ENCODE data around the gene BAK1. TPM values are rescaled to one million over a fixed set of nuclear protein-coding genes. Genes with fewer than 3 reads are reported as not detected.
"Not testable (repeated sequence)": the region's sequence is repeated elsewhere in the genome, so short reads cannot be mapped to it uniquely, and the experiment has no call there.

BAK1 gene
- total RNA-seq, 1 experiment from 2014 or later = 31.5 TPM

DNA sequence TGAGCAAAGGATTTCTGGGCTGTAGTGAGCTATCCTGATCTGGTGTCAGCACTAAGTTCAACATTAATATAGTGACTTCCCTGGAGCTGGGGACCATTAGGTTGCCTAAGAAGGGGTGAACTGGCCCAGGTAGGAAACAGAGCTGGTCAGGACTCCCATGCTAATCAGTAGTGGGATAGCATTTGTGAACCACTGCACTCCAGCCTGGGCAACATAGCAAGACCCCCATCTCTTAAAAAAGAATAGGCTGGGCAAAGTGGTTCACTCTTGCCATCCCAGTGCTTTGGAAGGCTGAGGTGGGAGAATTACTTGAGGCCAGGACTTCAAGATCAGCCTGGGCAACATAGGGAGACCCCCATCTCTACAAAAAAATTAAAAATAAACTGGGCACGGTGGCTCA is 39.3 kb downstream of the BAK1 start:
- CTCF ChIA-PET = interaction anchor here (0.6 kb wide), 1 partner anchor 29 kb away, joined by 6 read pairs; no protein-coding TSS in a partner anchor
- Histone ChIP-seq H3K9me3 (ENCODE audit: control insufficient read depth, insufficient read depth, low read depth, low read length) (no peaks in the 10 kb centered on the region), H3K4me1 (ENCODE audit: control insufficient read depth, insufficient read depth, low read length) (no peaks in the 10 kb centered on the region; the same call in 1 of the 2 replicates), H3K27me3 (ENCODE audit: control insufficient read depth, insufficient read depth, low read length) (no peaks in the 10 kb centered on the region), H3K27ac (ENCODE audit: low read length) (no peak overlapping the region), H3K4me3 (ENCODE audit: low read depth in 2 of 2, low read length in 2 of 2) (no peak overlapping the region), H3K36me3 (ENCODE audit: control insufficient read depth, insufficient read depth, low read length) (no peaks in the 10 kb centered on the region)
- in situ Hi-C loops (cut with HindIII; ENCODE audit: low pct_unique_long_range_greater_than_20kb, low sequenced_read_pairs) (no loop called here), intact Hi-C loops (cut with micrococcal nuclease; ENCODE audit: unreplicated experiment) (no loop called here)
- ATAC-seq (no peak), DNase-seq (ENCODE audit: low read depth, low spot score) (no peak)
- BruUV-seq (replicated peaks) = no TSS peak
- POLR2A ChIA-PET = no interaction called here
- TF ChIP-seq, protein P1, sequence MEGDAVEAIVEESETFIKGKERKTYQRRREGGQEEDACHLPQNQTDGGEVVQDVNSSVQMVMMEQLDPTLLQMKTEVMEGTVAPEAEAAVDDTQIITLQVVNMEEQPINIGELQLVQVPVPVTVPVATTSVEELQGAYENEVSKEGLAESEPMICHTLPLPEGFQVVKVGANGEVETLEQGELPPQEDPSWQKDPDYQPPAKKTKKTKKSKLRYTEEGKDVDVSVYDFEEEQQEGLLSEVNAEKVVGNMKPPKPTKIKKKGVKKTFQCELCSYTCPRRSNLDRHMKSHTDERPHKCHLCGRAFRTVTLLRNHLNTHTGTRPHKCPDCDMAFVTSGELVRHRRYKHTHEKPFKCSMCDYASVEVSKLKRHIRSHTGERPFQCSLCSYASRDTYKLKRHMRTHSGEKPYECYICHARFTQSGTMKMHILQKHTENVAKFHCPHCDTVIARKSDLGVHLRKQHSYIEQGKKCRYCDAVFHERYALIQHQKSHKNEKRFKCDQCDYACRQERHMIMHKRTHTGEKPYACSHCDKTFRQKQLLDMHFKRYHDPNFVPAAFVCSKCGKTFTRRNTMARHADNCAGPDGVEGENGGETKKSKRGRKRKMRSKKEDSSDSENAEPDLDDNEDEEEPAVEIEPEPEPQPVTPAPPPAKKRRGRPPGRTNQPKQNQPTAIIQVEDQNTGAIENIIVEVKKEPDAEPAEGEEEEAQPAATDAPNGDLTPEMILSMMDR (IDR thresholded peaks at IDR 0.05) = no peak
- TF ChIP-seq POLR2AphosphoS5 (IDR thresholded peaks at IDR 0.05; ENCODE audit: low read depth, low read length) (no peak), REST (IDR thresholded peaks at IDR 0.05; ENCODE audit: insufficient read depth in 1 of 2, low read depth in 2 of 2, low read length in 1 of 2) (no peak), SIN3A (IDR thresholded peaks at IDR 0.05; ENCODE audit: borderline replicate concordance, insufficient read depth, low read depth, low read length) (no peak), TCF7L2 (IDR thresholded peaks at IDR 0.05; ENCODE audit: low read depth, low read length) (no peak)

DNA sequence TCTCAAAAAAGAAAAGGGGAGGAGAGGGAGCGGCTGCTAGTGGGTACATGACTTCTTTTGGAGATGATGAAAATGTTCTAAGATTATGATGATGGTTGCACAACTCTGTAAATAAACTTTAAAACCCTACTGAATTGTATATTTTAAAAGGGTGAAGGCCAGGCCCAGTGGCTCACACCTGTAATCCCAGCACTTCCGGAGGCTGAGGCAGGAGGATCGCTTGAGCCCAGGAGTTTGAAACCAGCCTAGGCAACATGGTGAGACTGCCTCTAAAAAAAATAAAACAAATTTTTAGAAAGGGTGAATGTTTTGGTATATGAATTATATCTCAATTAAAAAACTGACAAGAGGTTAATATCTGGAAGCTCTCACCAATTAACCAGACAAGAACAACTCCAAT is 45.4 kb downstream of the BAK1 start:
- ChIA-PET POLR2A (no interaction called here), CTCF (interaction anchor here (0.6 kb wide), 1 partner anchor 45 kb away, joined by 3 read pairs; the partner anchor contains the start of gene BAK1)
- no peaks in the 10 kb centered on the region for H3K27me3 ChIP-seq (ENCODE audit: control insufficient read depth, insufficient read depth, low read length)
- no peaks in the 10 kb centered on the region for H3K9me3 ChIP-seq (ENCODE audit: control insufficient read depth, insufficient read depth, low read depth, low read length)
- no peak for TF ChIP-seq REST (IDR thresholded peaks at IDR 0.05; ENCODE audit: insufficient read depth in 1 of 2, low read depth in 2 of 2, low read length in 1 of 2)
- no peak for TF ChIP-seq SIN3A (IDR thresholded peaks at IDR 0.05; ENCODE audit: borderline replicate concordance, insufficient read depth, low read depth, low read length)
- no peak for TF ChIP-seq POLR2AphosphoS5 (IDR thresholded peaks at IDR 0.05; ENCODE audit: low read depth, low read length)
- TF ChIP-seq TCF7L2 (IDR thresholded peaks at IDR 0.05; ENCODE audit: low read depth, low read length) = no peak
- TF ChIP-seq, protein P1 (IDR thresholded peaks at IDR 0.05) = no peak
- no peaks in the 10 kb centered on the region for H3K36me3 ChIP-seq (ENCODE audit: control insufficient read depth, insufficient read depth, low read length)
- no peak overlapping the region for H3K27ac ChIP-seq (ENCODE audit: low read length)
- in situ Hi-C loops (cut with HindIII; ENCODE audit: low pct_unique_long_range_greater_than_20kb, low sequenced_read_pairs) (no loop called here), intact Hi-C loops (cut with micrococcal nuclease; ENCODE audit: unreplicated experiment) (no loop called here)
- no peak overlapping the region for H3K4me3 ChIP-seq (ENCODE audit: low read depth in 2 of 2, low read length in 2 of 2)
- no peak for DNase-seq (ENCODE audit: low read depth, low spot score)
- no peaks in the 10 kb centered on the region; the same call in 1 of the 2 replicates for H3K4me1 ChIP-seq (ENCODE audit: control insufficient read depth, insufficient read depth, low read length)
- no peak for ATAC-seq
- no TSS peak for BruUV-seq (replicated peaks)

DNA sequence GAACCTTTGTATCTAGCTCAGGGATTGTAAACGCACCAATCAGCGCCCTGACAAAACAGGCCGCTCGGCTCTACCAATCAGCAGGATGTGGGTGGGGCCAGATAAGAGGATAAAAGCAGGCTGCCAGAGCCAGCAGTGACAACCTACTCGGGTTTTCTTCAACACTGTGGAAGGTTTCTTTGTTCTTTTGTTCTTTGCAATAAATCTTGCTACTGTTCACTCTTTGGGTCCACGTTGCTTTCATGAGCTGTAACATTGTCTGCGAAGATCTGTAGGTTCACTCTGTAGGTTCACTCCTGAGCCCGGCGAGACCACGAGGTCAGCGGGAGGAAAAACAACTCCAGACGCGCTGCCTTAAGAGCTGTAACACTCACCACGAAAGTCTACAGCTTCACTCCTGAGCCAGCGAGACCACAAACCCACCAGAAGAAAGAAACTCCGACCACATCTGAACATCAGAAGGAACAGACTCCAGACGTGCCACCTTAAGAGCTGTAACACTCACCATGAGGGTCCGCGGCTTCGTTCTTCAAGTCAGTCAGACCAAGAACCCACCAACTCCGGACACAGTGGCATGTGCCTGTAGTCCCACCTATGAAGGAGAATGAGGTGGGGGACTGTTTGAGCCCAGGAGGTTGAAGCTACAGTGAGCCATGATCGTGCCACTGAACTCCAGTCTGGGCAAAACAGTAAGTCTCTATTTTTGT is 46.8 kb downstream of the BAK1 start:
- POLR2A ChIA-PET = interaction anchor here (0.6 kb wide), 1 partner anchor 94 kb away, joined by 3 read pairs; no protein-coding TSS in a partner anchor
- CTCF ChIA-PET = interaction anchor here (1.2 kb wide), 1 partner anchor 37 kb away, joined by 4 read pairs; no protein-coding TSS in a partner anchor
- H3K4me3 ChIP-seq (ENCODE audit: low read depth in 2 of 2, low read length in 2 of 2); H3K27ac ChIP-seq (ENCODE audit: low read length); DNase-seq (ENCODE audit: low read depth, low spot score); H3K9me3 ChIP-seq (ENCODE audit: control insufficient read depth, insufficient read depth, low read depth, low read length); BruUV-seq (replicated peaks); H3K4me1 ChIP-seq (ENCODE audit: control insufficient read depth, insufficient read depth, low read length); in situ Hi-C loops (cut with HindIII; ENCODE audit: low pct_unique_long_range_greater_than_20kb, low sequenced_read_pairs); ATAC-seq; H3K36me3 ChIP-seq (ENCODE audit: control insufficient read depth, insufficient read depth, low read length); intact Hi-C loops (cut with micrococcal nuclease; ENCODE audit: unreplicated experiment); H3K27me3 ChIP-seq (ENCODE audit: control insufficient read depth, insufficient read depth, low read length): not testable (repeated sequence)
